Measurements from ENCODE around the gene ASXL3. TPM values are rescaled to one million over a fixed set of nuclear protein-coding genes. Genes with fewer than 3 reads are reported as not detected.

ASXL3 gene
- total RNA-seq, 1 donor from 2014 or later = 1.3 TPM

DNA sequence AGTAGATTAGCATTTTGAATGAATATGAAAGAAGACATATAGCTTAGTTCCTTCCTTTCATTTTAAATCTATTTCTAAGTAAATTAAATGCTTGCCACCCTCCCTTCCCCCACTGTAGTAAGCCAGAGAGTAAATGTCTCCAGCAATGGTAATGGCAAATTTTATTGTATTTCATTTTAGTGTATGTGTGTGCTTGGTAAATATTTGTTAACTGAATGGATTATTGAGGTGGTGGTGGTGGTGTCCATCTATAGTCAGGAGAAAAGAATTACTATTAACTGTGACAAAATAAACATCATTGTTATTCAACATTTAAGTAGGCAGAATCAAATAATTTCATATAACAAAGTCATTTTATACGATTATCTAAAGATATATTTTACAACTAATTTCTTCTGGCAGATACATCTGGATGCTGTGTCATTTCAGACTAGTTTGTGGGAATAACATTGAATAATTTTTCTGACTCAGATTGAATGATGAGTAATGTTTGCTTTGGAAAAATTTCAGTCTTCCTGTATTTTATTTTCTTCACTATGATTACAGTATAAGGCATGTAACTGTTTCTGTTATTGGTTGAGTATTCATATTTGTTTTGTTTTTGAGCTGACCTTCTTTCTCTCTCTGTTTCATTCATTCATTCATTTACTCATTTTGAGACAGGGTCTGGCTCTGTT is 18.3 kb downstream of the ASXL3 start:
- Histone ChIP-seq H3K36me3 (no peaks in the 10 kb centered on the region), H3K4me1 (no peaks in the 10 kb centered on the region), H3K4me3 (no peak overlapping the region), H3K27ac (no peak overlapping the region), H3K27me3 (no peaks in the 10 kb centered on the region), H3K9me3 (no peaks in the 10 kb centered on the region)
- intact Hi-C loops (cut with DNase I) = no loop called here
- no peak for TF ChIP-seq CTCF (IDR thresholded peaks at IDR 0.05)
- ATAC-seq (no peak), DNase-seq (no peak)

GRCh38 chr18:33600846-33601245 is 22.8 kb downstream of the ASXL3 start:
- no peak for DNase-seq

DNA sequence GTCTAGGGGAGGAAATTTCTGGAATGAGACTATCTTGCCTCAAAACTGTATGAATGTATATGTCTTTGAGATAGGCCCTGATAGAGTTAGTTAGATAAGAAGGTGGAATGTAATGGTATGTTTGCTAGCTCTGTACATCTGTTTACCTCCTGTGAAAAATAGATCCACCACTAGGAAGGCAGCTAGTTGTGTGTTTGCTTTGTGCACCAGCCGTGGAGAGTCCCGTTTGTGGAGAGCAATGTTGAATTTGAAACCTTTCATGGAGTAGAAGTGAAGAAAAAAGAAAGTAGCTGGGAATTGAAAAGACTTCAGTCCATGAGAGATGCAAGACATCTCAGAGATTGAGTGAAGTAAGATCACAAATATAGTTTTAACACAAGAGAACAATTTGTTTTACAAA is 25.4 kb downstream of the ASXL3 start:
- DNase-seq (no peak), ATAC-seq (no peak)
- intact Hi-C loops (cut with DNase I) = no loop called here
- Histone ChIP-seq H3K27me3 (no peaks in the 10 kb centered on the region), H3K4me3 (no peak overlapping the region), H3K9me3 (no peaks in the 10 kb centered on the region), H3K27ac (no peak overlapping the region), H3K36me3 (no peaks in the 10 kb centered on the region), H3K4me1 (no peaks in the 10 kb centered on the region)
- no peak for TF ChIP-seq CTCF (IDR thresholded peaks at IDR 0.05)

More at GRCh38 chr18:33600846-33601245, 22.8 kb downstream of the ASXL3 start:
- intact Hi-C loops (cut with DNase I) = no loop called here
- no peak for TF ChIP-seq CTCF (IDR thresholded peaks at IDR 0.05)
- Histone ChIP-seq H3K4me1 (no peaks in the 10 kb centered on the region), H3K4me3 (no peak overlapping the region), H3K9me3 (no peaks in the 10 kb centered on the region), H3K27me3 (no peaks in the 10 kb centered on the region), H3K27ac (no peak overlapping the region), H3K36me3 (no peaks in the 10 kb centered on the region)
- ATAC-seq = no peak

DNA sequence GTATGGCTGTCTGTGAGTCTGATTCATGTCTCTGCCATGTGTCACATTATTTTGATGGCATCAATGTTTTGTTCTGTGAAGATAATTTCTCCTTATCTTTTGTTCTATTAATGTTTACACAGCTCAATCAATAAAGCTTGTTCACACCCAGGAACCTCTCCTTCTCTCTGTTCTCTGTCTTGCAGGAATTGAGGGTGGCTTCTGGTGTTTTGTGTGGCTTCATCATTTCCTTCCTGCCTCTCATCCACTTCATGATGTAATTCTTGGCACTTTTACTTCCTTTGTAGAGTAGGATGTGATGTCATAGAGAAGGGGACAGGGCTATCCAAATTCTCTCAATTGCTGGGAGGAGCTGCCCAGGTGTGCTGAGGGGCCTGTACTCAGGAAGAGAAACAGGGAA is 27.2 kb downstream of the ASXL3 start:
- no peaks in the 10 kb centered on the region for H3K36me3 ChIP-seq
- H3K4me1 ChIP-seq = no peaks in the 10 kb centered on the region
- H3K27ac ChIP-seq = no peak overlapping the region
- DNase-seq = no peak
- TF ChIP-seq CTCF (IDR thresholded peaks at IDR 0.05) = no peak
- no peak overlapping the region for H3K4me3 ChIP-seq
- no peaks in the 10 kb centered on the region for H3K9me3 ChIP-seq
- no peaks in the 10 kb centered on the region for H3K27me3 ChIP-seq
- no peak for ATAC-seq
- intact Hi-C loops (cut with DNase I) = no loop called here

- no peaks in the 10 kb centered on the region for H3K27me3 ChIP-seq
- ATAC-seq (no peak), DNase-seq (no peak)
- H3K36me3 ChIP-seq = no peaks in the 10 kb centered on the region
- H3K4me1 ChIP-seq = no peaks in the 10 kb centered on the region
- intact Hi-C loops (cut with DNase I) = no loop called here
- no peak overlapping the region for H3K4me3 ChIP-seq
- H3K27ac ChIP-seq = no peak overlapping the region
- no peak for TF ChIP-seq CTCF (IDR thresholded peaks at IDR 0.05)
- H3K9me3 ChIP-seq = no peaks in the 10 kb centered on the region
Measured at GRCh38 chr18:33606621-33607020, 28.6 kb downstream of the ASXL3 start.

Measured in upper lobe of right lung (tissue), 1 donor.